ENCODE results near the gene ZNF296. TPM values are rescaled to one million over a fixed set of nuclear protein-coding genes. Genes with fewer than 3 reads are reported as not detected.

The ZNF296 gene
- total RNA-seq, 1 donor from 2014 or later, result 3.0 TPM

- no peaks in the 10 kb centered on the region for H3K9me3 Mint-ChIP-seq (ENCODE audit: unreplicated experiment)
- no peak overlapping the region for H3K27ac ChIP-seq (ENCODE audit: low read depth, low read length)
- FAIRE-seq, result no peak
- peaks cover 19% of the 10 kb centered on the region for H3K36me3 Mint-ChIP-seq (ENCODE audit: low read depth, unreplicated experiment)
- no peak overlapping the region for H3K4me3 Mint-ChIP-seq (ENCODE audit: unreplicated experiment)
- peaks cover 92% of the 10 kb centered on the region for H3K79me2 ChIP-seq (ENCODE audit: insufficient read depth, low read length)
- no peak overlapping the region for H2AFZ ChIP-seq (ENCODE audit: low read depth, low read length)
- H3K4me1 ChIP-seq (ENCODE audit: insufficient read depth, low read length), result no peaks in the 10 kb centered on the region
- H3K4me2 ChIP-seq (ENCODE audit: low read length), result no peak overlapping the region
- H3K4me1 Mint-ChIP-seq (ENCODE audit: low read depth, unreplicated experiment), result peaks cover 16% of the 10 kb centered on the region
- no peaks in the 10 kb centered on the region for H3K27me3 Mint-ChIP-seq (ENCODE audit: low read depth, unreplicated experiment)
- no peak overlapping the region for H3K4me3 ChIP-seq (ENCODE audit: insufficient read depth, low read depth, low read length)
- peak overlapping the region; percentile 75 for H3K27ac Mint-ChIP-seq (ENCODE audit: unreplicated experiment)
- peaks cover 91% of the 10 kb centered on the region for H4K20me1 ChIP-seq (ENCODE audit: insufficient read depth, low read length)
- no peaks in the 10 kb centered on the region for H3K27me3 ChIP-seq (ENCODE audit: insufficient read depth, low read length)
- DNase-seq (ENCODE audit: low read depth), result no peak
- peak overlapping the region; percentile 14 for H3K9ac ChIP-seq (ENCODE audit: low read length)
- H3K9me3 ChIP-seq (ENCODE audit: insufficient read depth, low read depth, low read length), result no peaks in the 10 kb centered on the region
- peaks cover 13% of the 10 kb centered on the region for H3K36me3 ChIP-seq (ENCODE audit: insufficient read depth, low read length)
- no peak for TF ChIP-seq EZH2 (IDR thresholded peaks at IDR 0.05; ENCODE audit: insufficient read depth, low read length)
- TF ChIP-seq, protein P1, sequence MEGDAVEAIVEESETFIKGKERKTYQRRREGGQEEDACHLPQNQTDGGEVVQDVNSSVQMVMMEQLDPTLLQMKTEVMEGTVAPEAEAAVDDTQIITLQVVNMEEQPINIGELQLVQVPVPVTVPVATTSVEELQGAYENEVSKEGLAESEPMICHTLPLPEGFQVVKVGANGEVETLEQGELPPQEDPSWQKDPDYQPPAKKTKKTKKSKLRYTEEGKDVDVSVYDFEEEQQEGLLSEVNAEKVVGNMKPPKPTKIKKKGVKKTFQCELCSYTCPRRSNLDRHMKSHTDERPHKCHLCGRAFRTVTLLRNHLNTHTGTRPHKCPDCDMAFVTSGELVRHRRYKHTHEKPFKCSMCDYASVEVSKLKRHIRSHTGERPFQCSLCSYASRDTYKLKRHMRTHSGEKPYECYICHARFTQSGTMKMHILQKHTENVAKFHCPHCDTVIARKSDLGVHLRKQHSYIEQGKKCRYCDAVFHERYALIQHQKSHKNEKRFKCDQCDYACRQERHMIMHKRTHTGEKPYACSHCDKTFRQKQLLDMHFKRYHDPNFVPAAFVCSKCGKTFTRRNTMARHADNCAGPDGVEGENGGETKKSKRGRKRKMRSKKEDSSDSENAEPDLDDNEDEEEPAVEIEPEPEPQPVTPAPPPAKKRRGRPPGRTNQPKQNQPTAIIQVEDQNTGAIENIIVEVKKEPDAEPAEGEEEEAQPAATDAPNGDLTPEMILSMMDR (IDR thresholded peaks at IDR 0.05; ENCODE audit: insufficient read depth, low read depth, low read length), result no peak
These were observed 27.1 kb downstream of the ZNF296 start for GRCh38 chr19:45049073-45049736.

GRCh38 chr19:45047188-45047797, 29.0 kb downstream of the ZNF296 start:
- Histone ChIP-seq H3K27ac (ENCODE audit: low read depth, low read length) (no peak overlapping the region), H3K9ac (ENCODE audit: low read length) (no peak overlapping the region), H3K4me3 (ENCODE audit: insufficient read depth, low read depth, low read length) (no peak overlapping the region), H3K4me1 (ENCODE audit: insufficient read depth, low read length) (no peaks in the 10 kb centered on the region), H3K27me3 (ENCODE audit: insufficient read depth, low read length) (no peaks in the 10 kb centered on the region), H3K9me3 (ENCODE audit: insufficient read depth, low read depth, low read length) (no peaks in the 10 kb centered on the region), H3K4me2 (ENCODE audit: low read length) (no peak overlapping the region), H4K20me1 (ENCODE audit: insufficient read depth, low read length) (peaks cover 88% of the 10 kb centered on the region), H3K36me3 (ENCODE audit: insufficient read depth, low read length) (peaks cover 12% of the 10 kb centered on the region), H2AFZ (ENCODE audit: low read depth, low read length) (no peak overlapping the region), H3K79me2 (ENCODE audit: insufficient read depth, low read length) (peaks cover 93% of the 10 kb centered on the region)
- no peak overlapping the region for H3K4me3 Mint-ChIP-seq (ENCODE audit: unreplicated experiment)
- H3K4me1 Mint-ChIP-seq (ENCODE audit: low read depth, unreplicated experiment), result peaks cover 16% of the 10 kb centered on the region
- no peaks in the 10 kb centered on the region for H3K27me3 Mint-ChIP-seq (ENCODE audit: low read depth, unreplicated experiment)
- TF ChIP-seq, protein P1 (IDR thresholded peaks at IDR 0.05; ENCODE audit: insufficient read depth, low read depth, low read length), result no peak
- TF ChIP-seq EZH2 (IDR thresholded peaks at IDR 0.05; ENCODE audit: insufficient read depth, low read length), result no peak
- H3K36me3 Mint-ChIP-seq (ENCODE audit: low read depth, unreplicated experiment), result peaks cover 15% of the 10 kb centered on the region
- no peak for FAIRE-seq
- H3K27ac Mint-ChIP-seq (ENCODE audit: unreplicated experiment), result peak overlapping the region; percentile 58
- DNase-seq (ENCODE audit: low read depth), result no peak
- H3K9me3 Mint-ChIP-seq (ENCODE audit: unreplicated experiment), result no peaks in the 10 kb centered on the region

GRCh38 chr19:45046355-45046754, 29.9 kb downstream of the ZNF296 start:
- Histone ChIP-seq H3K9me3 (ENCODE audit: insufficient read depth, low read depth, low read length) (no peaks in the 10 kb centered on the region), H3K4me3 (ENCODE audit: insufficient read depth, low read depth, low read length) (no peak overlapping the region), H3K27me3 (ENCODE audit: insufficient read depth, low read length) (no peaks in the 10 kb centered on the region), H3K27ac (ENCODE audit: low read depth, low read length) (no peak overlapping the region), H2AFZ (ENCODE audit: low read depth, low read length) (no peak overlapping the region), H3K36me3 (ENCODE audit: insufficient read depth, low read length) (peaks cover 21% of the 10 kb centered on the region), H4K20me1 (ENCODE audit: insufficient read depth, low read length) (peaks cover 87% of the 10 kb centered on the region), H3K79me2 (ENCODE audit: insufficient read depth, low read length) (peaks cover 94% of the 10 kb centered on the region), H3K4me1 (ENCODE audit: insufficient read depth, low read length) (no peaks in the 10 kb centered on the region), H3K9ac (ENCODE audit: low read length) (no peak overlapping the region), H3K4me2 (ENCODE audit: low read length) (no peak overlapping the region)
- no peak overlapping the region for H3K4me3 Mint-ChIP-seq (ENCODE audit: unreplicated experiment)
- no peaks in the 10 kb centered on the region for H3K9me3 Mint-ChIP-seq (ENCODE audit: unreplicated experiment)
- H3K36me3 Mint-ChIP-seq (ENCODE audit: low read depth, unreplicated experiment), result peaks cover 20% of the 10 kb centered on the region
- FAIRE-seq (no peak), DNase-seq (ENCODE audit: low read depth) (no peak)
- no peak for TF ChIP-seq EZH2 (IDR thresholded peaks at IDR 0.05; ENCODE audit: insufficient read depth, low read length)
- TF ChIP-seq, protein P1 (IDR thresholded peaks at IDR 0.05; ENCODE audit: insufficient read depth, low read depth, low read length), result no peak
- no peaks in the 10 kb centered on the region for H3K27me3 Mint-ChIP-seq (ENCODE audit: low read depth, unreplicated experiment)
- H3K27ac Mint-ChIP-seq (ENCODE audit: unreplicated experiment), result no peak overlapping the region
- peaks cover 21% of the 10 kb centered on the region for H3K4me1 Mint-ChIP-seq (ENCODE audit: low read depth, unreplicated experiment)
